Esophagus squamous epithelium (tissue), 5 donors: ENCODE measurements around the gene ANKRD11. TPM values are rescaled to one million over a fixed set of nuclear protein-coding genes. Genes with fewer than 3 reads are reported as not detected.

Experiments used
- DNase-seq: peaks from one replicate; lab custom pipeline; 2025; lab: John Stamatoyannopoulos, UW
- H3K27ac ChIP-seq, 4 donors: fragments of 200-600 bp; sonication (generic); one replicate each; pipeline ENCODE4 v1.5.1; 2016 to 2019; ENCODE audit warnings: mild to moderate bottlenecking in 1 of 4
- H3K27me3 ChIP-seq, 4 donors: fragments of 200-600 bp; sonication (generic); 1 replicate in 3 of 4; 2 replicates in 1 of 4; pipeline versions ENCODE4 v1.5.1 to v1.6.0; 2017 to 2021; ENCODE audit warnings: antibody characterized with exemption in 1 of 4
- H3K36me3 ChIP-seq, 3 donors: fragments of 200-600 bp; sonication (generic); one replicate each; pipeline ENCODE4 v1.5.1; 2016 to 2019
- H3K4me1 ChIP-seq, 3 donors: fragments of 200-600 bp; sonication (generic); one replicate each; pipeline ENCODE4 v1.5.1; 2017 to 2019
- H3K4me3 ChIP-seq, 4 donors: fragments of 200-600 bp; sonication (generic); 1 replicate in 3 of 4; 2 replicates in 1 of 4; pipeline ENCODE4 v1.5.1; 2016 to 2019; ENCODE audit warnings: mild to moderate bottlenecking in 2 of 4, moderate library complexity in 1 of 4
- H3K9me3 ChIP-seq, 3 donors: fragments of 200-600 bp; sonication (generic); one replicate each; pipeline ENCODE4 v1.5.1; 2016 to 2019
- CTCF ChIP-seq, 6 experiments: fragments of 450-650 bp in 4 of 6; fragments of 200-600 bp in 2 of 6; sonication (generic) in 2 of 6; IDR thresholded peaks; one replicate each; pipeline ENCODE4 v1.5.1; 2016 to 2019; ENCODE audit warnings: antibody characterized with exemption in 6 of 6, mild to moderate bottlenecking in 4 of 6, moderate library complexity in 4 of 6
- POLR2A ChIP-seq, 4 donors: fragments of 450-650 bp; IDR thresholded peaks; one replicate each; pipeline ENCODE4 v1.6.1; 2017; ENCODE audit warnings: antibody characterized with exemption in 4 of 4, mild to moderate bottlenecking in 4 of 4, moderate library complexity in 3 of 4
- WGBS, 2 donors: methylation state at CpG; one replicate each; pipeline ENCODE4 v1.1.5; 2018; 5-methylcytosine and 5-hydroxymethylcytosine counted together
- intact Hi-C: fragments of 100-400 bp; cut with DNase I; formaldehyde crosslinking; loops from one replicate; pipeline ENCODE4 v1.15.0; 2022
- total RNA-seq, 4 donors: library from RNA; depleted of rRNA; stranded (reverse); fragments of >200 nt; gene quantifications; one replicate each; pipeline ENCODE4 v1.1.0, GENCODE V29; 2016
- donor health status: DM: yes; HTN: yes; CAD: no.

ANKRD11 gene
- total RNA-seq, 4 donors from 2014 or later: 51.0 to 72.7 (median 66.9) TPM

DNA sequence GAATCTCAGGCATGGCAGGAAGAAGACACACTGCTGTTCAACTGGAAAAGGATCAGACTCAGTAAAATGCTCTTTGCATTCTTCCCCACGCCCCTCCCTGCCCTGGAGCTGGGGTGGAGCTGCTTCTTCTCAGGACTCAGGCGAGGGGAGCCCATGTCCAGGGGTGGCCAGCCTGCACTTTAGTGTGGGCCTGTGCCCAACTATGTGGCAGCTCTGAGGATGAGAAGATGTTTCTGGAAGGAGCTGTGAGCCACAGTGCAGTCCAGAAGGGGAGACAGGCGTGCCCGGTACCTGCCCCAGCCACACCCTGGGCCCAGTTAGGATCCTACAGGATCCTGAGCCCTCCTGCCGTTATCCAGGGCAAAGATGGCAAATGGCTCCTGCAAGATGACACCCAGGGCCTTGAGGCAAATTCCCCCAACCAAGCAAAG, 120.3 kb downstream of the ANKRD11 start:
- peaks cover 0 to 32% (median 0%) of the 10 kb centered on the region in 3 donors for H3K36me3 ChIP-seq
- H3K9me3 ChIP-seq: no peaks in the 10 kb centered on the region
- DNase-seq: no peak
- peak overlapping the region; percentile 49 to 68 (median 61) for H3K27ac ChIP-seq
- H3K4me1 ChIP-seq: peaks cover 30 to 94% (median 43%) of the 10 kb centered on the region in 3 donors
- intact Hi-C loops: no loop called here
- WGBS, 2 donors: 20% methylated on average over 1 of the region's 5 CpGs; no CpG with 5 or more reads in 1 of the 2 donors
- H3K27me3 ChIP-seq: no peaks in the 10 kb centered on the region
- TF ChIP-seq CTCF (IDR thresholded peaks at IDR 0.05) (no peak), POLR2A (IDR thresholded peaks at IDR 0.05) (no peak)
- no peak overlapping the region for H3K4me3 ChIP-seq

- no peak for TF ChIP-seq CTCF (IDR thresholded peaks at IDR 0.05)
- TF ChIP-seq POLR2A (IDR thresholded peaks at IDR 0.05): no peak
- WGBS, 2 donors: 52 to 75% methylated on average over 6 to 16 of the region's 17 CpGs
- Histone ChIP-seq H3K4me1 (peaks cover 37 to 94% (median 50%) of the 10 kb centered on the region in 3 donors), H3K9me3 (no peaks in the 10 kb centered on the region), H3K4me3 (no peak overlapping the region), H3K27ac (peak overlapping the region; percentile 49 to 68 (median 61)), H3K27me3 (no peaks in the 10 kb centered on the region), H3K36me3 (peaks cover 0 to 32% (median 0%) of the 10 kb centered on the region in 3 donors)
- no peak for DNase-seq
- intact Hi-C loops: no loop called here
Measured at GRCh38 chr16:89369266-89369895, 121.0 kb downstream of the ANKRD11 start.

DNA sequence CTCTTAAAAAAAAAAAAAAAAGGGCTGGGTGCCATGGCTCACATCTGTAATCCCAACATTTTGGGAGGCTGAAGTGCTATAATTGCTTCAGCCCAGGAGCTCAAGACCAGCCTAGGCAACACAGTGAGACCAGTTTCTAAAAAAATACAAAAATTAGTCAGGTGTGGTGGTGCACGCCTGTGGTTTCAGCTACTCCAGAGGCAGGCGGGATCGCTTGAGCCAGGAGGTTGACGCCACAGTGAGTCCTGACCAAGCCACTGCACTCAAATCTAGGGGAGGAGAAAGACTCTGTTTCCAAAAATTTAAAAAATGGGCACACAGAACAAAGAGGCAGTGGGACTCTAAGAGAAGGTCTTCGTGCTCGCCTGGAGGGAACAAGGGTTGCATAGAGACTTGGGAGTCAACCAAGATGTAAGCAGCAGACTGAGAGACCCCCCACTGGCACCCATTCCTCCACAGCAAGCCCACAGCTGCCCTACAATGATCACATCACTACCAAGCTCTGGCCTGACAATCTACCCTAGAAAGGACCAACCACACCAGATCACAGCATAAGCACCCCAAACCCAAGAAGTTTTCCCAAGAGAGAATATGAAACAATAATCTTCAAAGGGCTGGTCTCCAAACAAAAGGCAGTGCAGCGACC, 121.6 kb downstream of the ANKRD11 start:
- 64 to 81% methylated on average over 6 to 7 of the region's 7 CpGs for WGBS, 2 donors
- no peak for TF ChIP-seq CTCF (IDR thresholded peaks at IDR 0.05)
- no peak for TF ChIP-seq POLR2A (IDR thresholded peaks at IDR 0.05)
- intact Hi-C loops: no loop called here
- Histone ChIP-seq H3K36me3 (peaks cover 0 to 31% (median 0%) of the 10 kb centered on the region in 3 donors), H3K9me3 (no peaks in the 10 kb centered on the region), H3K27me3 (no peaks in the 10 kb centered on the region), H3K27ac (peak overlapping the region in 2 of 4 donors; percentile 58 to 68), H3K4me1 (peaks cover 43 to 96% (median 56%) of the 10 kb centered on the region in 3 donors), H3K4me3 (no peak overlapping the region)
- no peak for DNase-seq

DNA sequence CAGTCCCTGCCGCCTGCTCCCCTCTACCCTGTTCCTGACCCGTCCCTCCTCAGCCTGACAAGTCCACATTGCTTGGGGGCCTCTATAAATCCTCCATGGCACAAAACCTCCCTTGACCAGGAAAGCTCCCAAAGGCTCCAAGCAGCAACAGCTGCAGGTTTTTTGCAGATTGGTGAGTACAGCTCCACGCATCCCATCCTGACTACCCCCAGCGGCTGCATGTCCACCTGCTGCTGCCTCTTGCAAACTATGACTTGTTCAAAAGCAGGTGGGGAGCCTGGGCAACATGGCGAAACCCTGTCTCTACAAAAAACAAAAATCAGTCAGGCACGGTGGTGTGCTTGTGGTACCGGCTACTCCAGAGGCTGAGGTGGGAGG, 122.8 kb downstream of the ANKRD11 start:
- peak overlapping the region in 2 of 4 donors; percentile 4 to 7 for H3K27ac ChIP-seq
- TF ChIP-seq CTCF (IDR thresholded peaks at IDR 0.05): no peak
- TF ChIP-seq POLR2A (IDR thresholded peaks at IDR 0.05): no peak
- WGBS, 2 donors: 90 to 91% methylated on average over 7 of the region's 7 CpGs
- H3K4me1 ChIP-seq: peaks cover 47 to 96% (median 59%) of the 10 kb centered on the region in 3 donors
- no peaks in the 10 kb centered on the region for H3K27me3 ChIP-seq
- H3K4me3 ChIP-seq: no peak overlapping the region
- intact Hi-C loops: no loop called here
- DNase-seq: no peak
- peaks cover 0 to 22% (median 0%) of the 10 kb centered on the region in 3 donors for H3K36me3 ChIP-seq
- H3K9me3 ChIP-seq: no peaks in the 10 kb centered on the region
